Hematopoietic multipotent progenitor cell treated with erythropoietin and hydrocortisone succinate and interleukin-3 and kit ligand, for 15 days (in vitro differentiated cells): ENCODE results near the gene LSM4.
A peak's percentile ranks its signal among the peaks of the same experiment; 100 is the strongest.

Source experiments
- DNase-seq: peaks from one replicate; pipeline ENCODE4 v3.0.0-alpha.2; 2015; ENCODE audit warnings: low spot score

Gene LSM4

GRCh38 chr19:18274781-18275356 lies 48.0 kb downstream of the LSM4 start:
- peak; percentile 28 for DNase-seq

- DNase-seq, result no peak
These were observed 48.6 kb downstream of the LSM4 start, which contains the start of gene IQCN for GRCh38 chr19:18274219-18274780. Gene IQCN (minus strand): TSS chr19:18274452. CDS start chr19:18269478, 4,974 bp downstream.

- DNase-seq, result no peak
These were observed 49.2 kb downstream of the LSM4 start for GRCh38 chr19:18273561-18274218.

GRCh38 chr19:18271433-18271841 lies 51.4 kb downstream of the LSM4 start:
- no peak for DNase-seq

GRCh38 chr19:18270326-18270725 lies 52.5 kb downstream of the LSM4 start:
- no peak for DNase-seq

- DNase-seq, result no peak
These were observed 53.7 kb downstream of the LSM4 start for GRCh38 chr19:18269070-18269723.

- DNase-seq, result no peak
These were observed 55.8 kb downstream of the LSM4 start for GRCh38 chr19:18266771-18267686.

GRCh38 chr19:18265582-18265981 lies 57.3 kb downstream of the LSM4 start:
- DNase-seq, result no peak

GRCh38 chr19:18264971-18265540 lies 57.8 kb downstream of the LSM4 start:
- DNase-seq, result no peak

- DNase-seq, result no peak
These were observed 58.6 kb downstream of the LSM4 start for GRCh38 chr19:18264137-18264854.

GRCh38 chr19:18263324-18264136 lies 59.3 kb downstream of the LSM4 start:
- no peak for DNase-seq

GRCh38 chr19:18262917-18263316 lies 60.0 kb downstream of the LSM4 start:
- no peak for DNase-seq

GRCh38 chr19:18262144-18262543 lies 60.7 kb downstream of the LSM4 start:
- no peak for DNase-seq

- DNase-seq, result no peak
These were observed 61.4 kb downstream of the LSM4 start for GRCh38 chr19:18261474-18261873.

- no peak for DNase-seq
These were observed 63.0 kb downstream of the LSM4 start for GRCh38 chr19:18259893-18260292.

GRCh38 chr19:18257503-18258470 lies 65.1 kb downstream of the LSM4 start:
- no peak for DNase-seq
